HG03432 (cell line): ENCODE data around the gene MACC1.
"Not testable (repeated sequence)": the region's sequence is repeated elsewhere in the genome, so short reads cannot be mapped to it uniquely, and the experiment has no call there.

Experiments
- ATAC-seq: cut with Tn5 transposase; IDR thresholded peaks from one replicate; pipeline ENCODE4 v1.9.1; 2021; ENCODE audit warnings: mild to moderate bottlenecking, moderate library complexity; ENCODE audit not compliant: unreplicated experiment

MACC1 gene

GRCh38 chr7:20136647-20137046, 80.5 kb downstream of the MACC1 start:
- no peak for ATAC-seq

GRCh38 chr7:20133803-20134202, 83.4 kb downstream of the MACC1 start:
- ATAC-seq: no peak

- no peak for ATAC-seq
Observed at GRCh38 chr7:20132585-20132984, 84.6 kb downstream of the MACC1 start.

- ATAC-seq: no peak
Observed at GRCh38 chr7:20131776-20132175, 85.4 kb downstream of the MACC1 start.

GRCh38 chr7:20129920-20130319, 87.3 kb downstream of the MACC1 start:
- ATAC-seq: no peak

GRCh38 chr7:20128001-20128400, 89.2 kb downstream of the MACC1 start:
- no peak for ATAC-seq

GRCh38 chr7:20126060-20126459, 91.1 kb downstream of the MACC1 start:
- ATAC-seq: not testable (repeated sequence)

- ATAC-seq: not testable (repeated sequence)
Observed at GRCh38 chr7:20124087-20124486, 93.1 kb downstream of the MACC1 start.

GRCh38 chr7:20122653-20123316, 94.4 kb downstream of the MACC1 start:
- not testable (repeated sequence) for ATAC-seq

- no peak for ATAC-seq
Observed at GRCh38 chr7:20122073-20122472, 95.1 kb downstream of the MACC1 start.

- no peak for ATAC-seq
Observed at GRCh38 chr7:20121404-20121803, 95.8 kb downstream of the MACC1 start.

GRCh38 chr7:20120611-20121168, 96.5 kb downstream of the MACC1 start:
- ATAC-seq: not testable (repeated sequence)

- ATAC-seq: no peak
Observed at GRCh38 chr7:20116869-20117268, 100.3 kb downstream of the MACC1 start.

- peak; percentile 87 for ATAC-seq
Observed at GRCh38 chr7:20114468-20114867, 102.7 kb downstream of the MACC1 start.

GRCh38 chr7:20113427-20114027, 103.7 kb downstream of the MACC1 start:
- ATAC-seq: peak; percentile 90

- ATAC-seq: no peak
Observed at GRCh38 chr7:20112696-20113095, 104.5 kb downstream of the MACC1 start.

GRCh38 chr7:20111821-20112542, 105.2 kb downstream of the MACC1 start:
- no peak for ATAC-seq

- ATAC-seq: no peak
Observed at GRCh38 chr7:20107582-20107981, 109.6 kb downstream of the MACC1 start.

- no peak for ATAC-seq
Observed at GRCh38 chr7:20104696-20105095, 112.5 kb downstream of the MACC1 start.

GRCh38 chr7:20102982-20103381, 114.2 kb downstream of the MACC1 start:
- no peak for ATAC-seq

GRCh38 chr7:20095862-20096261, 121.3 kb downstream of the MACC1 start:
- ATAC-seq: no peak

GRCh38 chr7:20095436-20095835, 121.7 kb downstream of the MACC1 start:
- ATAC-seq: no peak
